GM03348 (cell line): ENCODE measurements around the gene WNT3A.

Source experiments
- DNase-seq: peaks from one replicate; pipeline ENCODE4 v3.0.0; 2012; ENCODE audit warnings: low spot score

The WNT3A gene

GRCh38 chr1:227999056-227999930, 7.5 kb upstream of the WNT3A start:
- DNase-seq: peak; percentile 89

DNA sequence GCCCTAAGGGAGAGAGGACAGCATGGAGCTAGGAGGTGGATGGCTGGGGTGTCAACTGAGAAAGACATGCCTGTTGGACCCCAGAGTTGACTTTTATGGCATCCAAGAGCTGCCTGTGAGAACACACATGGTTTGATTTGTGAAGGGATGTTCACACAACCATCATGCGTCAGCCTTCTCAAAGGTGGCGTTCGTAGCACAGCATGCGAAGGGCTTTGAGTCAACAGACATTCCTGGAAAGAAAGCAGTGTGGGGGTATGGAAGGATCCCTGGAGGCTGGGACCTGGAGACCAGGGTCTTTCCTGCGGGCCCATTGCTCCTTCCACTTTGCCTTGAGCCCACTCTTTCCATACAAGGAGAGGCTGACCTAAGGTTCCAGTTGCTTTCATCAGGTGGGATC, 6.4 kb upstream of the WNT3A start:
- no peak for DNase-seq

DNA sequence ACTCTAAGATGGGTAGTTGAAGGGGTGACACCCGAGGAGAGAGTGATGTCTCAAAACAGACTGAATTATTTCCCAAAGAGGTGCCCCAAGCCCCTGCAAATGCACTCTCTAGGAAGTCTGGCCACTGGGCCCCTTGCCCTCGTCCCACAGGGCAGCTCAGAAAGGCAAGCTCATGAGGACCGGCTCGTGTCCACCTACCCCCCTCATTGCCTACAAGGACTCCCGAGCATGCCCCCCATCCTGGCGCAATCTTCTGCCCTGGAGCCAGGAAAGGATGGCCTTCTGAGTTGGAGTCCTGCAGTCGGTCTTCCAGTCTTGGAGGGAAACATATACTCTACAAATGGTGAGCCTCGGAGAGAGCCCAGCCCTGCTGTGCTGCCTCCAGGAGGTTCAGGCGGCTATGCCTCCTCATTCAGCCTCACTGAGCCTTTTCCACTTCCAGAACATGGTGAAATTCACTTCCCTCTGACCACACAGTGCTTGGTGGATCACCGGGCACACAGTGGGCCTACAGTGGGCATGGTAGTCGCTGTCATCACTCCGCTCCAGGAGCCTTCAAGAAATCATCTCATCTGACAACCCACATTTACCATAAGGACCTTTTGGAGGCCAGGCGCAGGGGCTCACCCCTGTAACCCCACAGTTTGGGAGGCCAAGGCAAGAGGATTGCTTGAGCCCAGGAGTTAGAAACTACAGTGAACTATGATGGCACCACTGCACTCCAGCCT, 5.8 kb upstream of the WNT3A start:
- no peak for DNase-seq

DNA sequence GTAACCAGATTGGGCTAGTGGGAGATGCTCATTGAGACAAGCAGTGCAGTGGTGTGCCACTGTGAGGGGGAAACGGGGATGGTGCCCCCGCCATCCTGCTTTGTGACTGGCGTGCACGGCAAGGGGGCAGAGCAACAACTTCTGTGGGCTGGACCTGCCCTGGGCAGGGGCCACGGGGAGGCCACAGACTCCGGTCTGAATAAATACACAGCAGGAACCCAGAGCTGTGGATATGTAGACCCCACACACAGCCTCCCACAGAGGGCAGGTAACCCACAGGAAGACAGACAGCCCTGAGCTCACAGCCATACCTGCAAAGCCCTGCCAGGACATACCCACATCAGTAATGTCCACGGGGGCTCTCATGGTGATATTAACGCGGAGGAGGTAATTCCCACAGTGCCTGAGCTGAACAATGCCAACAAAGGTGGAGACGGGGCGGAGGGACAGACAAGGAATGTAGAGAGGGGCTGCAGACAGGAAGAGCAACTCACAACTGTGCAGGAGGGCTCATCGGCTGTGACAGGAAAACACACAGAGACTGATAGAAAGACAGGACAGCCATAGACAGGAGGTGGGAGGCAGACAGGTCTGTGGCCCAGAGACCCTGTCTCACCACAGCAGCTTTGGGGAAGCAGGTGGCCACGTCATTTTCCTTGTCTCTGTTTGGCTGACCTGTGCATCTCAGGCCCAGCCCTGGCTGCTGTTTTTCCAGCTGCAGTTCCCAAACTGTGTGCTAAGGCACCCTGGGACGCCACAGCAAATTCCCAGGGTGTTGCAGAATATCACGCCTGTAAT, 4.9 kb upstream of the WNT3A start:
- DNase-seq: no peak

GRCh38 chr1:228002792-228003191, 4.0 kb upstream of the WNT3A start:
- no peak for DNase-seq

GRCh38 chr1:228003461-228004330, 3.1 kb upstream of the WNT3A start:
- no peak for DNase-seq

DNA sequence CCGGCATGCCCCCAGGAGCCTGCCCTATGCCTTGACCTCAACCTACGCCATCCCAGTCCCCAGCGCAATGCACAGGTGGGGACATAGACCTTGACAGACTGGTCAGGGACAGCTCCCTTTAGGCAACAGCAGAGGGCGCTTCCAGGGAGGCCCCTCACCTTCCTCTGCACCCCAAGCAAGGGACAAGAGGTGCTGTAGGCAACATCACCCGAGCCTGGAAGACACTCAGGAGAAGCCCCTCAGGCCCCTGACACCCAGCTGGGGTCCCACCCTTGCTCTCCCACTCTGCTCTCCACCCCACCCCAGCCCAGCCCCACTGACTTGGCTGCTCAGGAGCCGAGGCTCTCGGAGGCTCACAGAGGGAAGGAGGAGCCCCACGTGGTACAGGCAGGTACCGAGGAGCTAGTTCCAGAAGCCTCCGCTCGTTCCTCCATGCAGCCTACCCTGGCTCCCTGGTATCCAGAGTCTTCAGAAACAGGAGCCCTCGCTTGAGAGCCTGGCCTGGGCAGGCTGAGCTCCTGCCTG, 2.4 kb upstream of the WNT3A start:
- DNase-seq: no peak

DNA sequence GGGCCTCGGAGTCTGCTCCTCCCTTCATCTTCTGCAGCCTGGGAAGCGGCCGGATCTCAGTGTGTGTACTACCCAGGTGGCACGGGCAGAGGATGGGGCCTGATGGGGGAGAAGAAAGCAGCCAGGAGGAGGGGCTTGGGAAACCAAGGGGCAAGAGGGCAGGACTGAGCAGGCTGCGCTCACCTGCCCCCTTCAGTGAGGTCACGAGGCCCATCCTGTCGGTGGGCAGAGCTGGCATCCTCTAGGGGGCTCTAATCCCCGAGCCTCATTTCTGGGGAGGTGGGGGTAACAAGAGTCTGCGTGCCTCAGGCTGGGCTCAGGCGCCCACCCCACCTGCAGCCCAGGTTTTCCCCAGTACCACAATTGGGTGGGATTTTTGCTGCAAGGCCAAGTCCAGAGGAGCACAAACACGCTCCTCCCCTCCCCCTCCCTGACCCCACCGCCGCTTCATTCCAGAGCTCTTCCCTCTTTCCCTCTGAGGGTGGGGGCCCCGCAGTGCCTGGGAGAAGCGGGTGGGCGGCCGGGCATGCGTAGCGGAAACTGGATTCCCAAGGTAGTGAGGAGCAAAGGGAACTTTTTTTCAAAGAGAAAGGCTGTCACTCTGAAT, 1.8 kb upstream of the WNT3A start:
- DNase-seq: no peak

GRCh38 chr1:228005511-228006033, 1.2 kb upstream of the WNT3A start:
- DNase-seq: no peak

GRCh38 chr1:228006034-228006785, 588 bp upstream of the WNT3A start:
- DNase-seq: no peak

DNA sequence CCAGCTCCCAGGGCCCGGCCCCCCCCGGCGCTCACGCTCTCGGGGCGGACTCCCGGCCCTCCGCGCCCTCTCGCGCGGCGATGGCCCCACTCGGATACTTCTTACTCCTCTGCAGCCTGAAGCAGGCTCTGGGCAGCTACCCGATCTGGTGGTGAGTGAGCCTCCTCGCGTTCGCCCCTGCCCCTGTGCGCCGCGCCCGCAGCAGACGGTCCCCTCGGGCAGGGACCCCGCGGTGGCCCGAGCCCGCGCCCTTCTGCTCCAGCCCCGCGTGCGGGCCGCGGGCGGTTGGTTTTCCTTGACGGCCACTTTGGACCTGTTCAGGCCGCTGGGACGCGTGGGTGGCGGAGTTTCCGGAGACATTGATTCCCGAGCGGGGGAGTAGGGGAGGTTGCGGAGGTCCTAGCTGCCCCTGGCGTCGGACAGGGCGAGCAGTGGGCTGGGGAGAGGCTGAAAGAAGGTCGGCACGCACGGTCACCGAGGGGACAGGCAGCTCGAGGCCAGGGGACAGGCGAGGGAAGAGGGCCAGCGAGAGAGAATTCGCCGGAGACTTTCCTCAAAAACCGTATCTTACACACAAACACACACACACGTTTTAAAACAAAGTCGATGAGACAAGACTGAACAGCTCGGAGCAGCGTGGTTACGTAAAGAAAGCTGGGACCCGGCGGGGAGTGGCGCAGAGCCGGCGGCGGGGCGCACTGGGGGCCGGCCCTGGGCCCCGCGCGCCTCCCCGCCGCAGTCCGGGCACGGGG, 427 bp downstream of the WNT3A start:
- DNase-seq: peak; percentile 49

GRCh38 chr1:228007801-228008341, 1.1 kb downstream of the WNT3A start:
- no peak for DNase-seq

DNA sequence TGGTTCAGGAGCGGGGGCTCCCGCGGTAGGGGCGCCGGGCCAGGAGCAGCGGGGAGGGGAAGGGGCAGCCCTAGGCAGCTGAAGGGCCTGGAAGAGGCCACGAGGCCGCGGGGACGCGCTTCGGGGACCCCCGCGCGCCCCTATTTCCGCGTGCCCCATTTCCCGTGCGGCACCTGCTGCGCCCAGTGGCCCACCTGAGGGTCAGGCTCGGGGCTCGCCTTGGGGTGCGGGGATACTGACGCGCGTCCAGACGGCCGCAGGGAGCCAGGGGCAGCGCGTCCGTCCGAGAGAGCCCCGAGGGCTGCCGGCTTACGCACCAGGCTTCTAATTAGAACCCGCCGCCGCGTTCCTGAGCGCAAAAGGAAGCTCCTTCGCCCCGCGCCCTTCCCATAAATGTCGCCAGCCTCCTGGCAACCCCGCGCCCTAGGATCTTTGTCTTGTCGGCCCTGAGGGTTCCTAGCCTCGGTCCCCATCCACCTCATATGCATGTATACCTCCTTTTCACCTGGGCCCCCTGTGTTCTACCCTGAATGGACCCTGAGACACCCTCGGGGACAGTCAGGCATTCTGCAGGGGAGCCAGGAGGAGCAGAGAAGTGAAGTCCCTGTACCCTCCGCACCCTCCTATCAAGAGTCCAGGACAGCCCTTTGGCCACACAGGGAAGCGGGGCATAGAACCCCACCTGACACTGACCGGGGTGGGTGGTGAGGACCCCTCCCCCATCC, 1.8 kb downstream of the WNT3A start:
- DNase-seq: no peak

GRCh38 chr1:228009116-228009827, 2.5 kb downstream of the WNT3A start:
- DNase-seq: no peak

DNA sequence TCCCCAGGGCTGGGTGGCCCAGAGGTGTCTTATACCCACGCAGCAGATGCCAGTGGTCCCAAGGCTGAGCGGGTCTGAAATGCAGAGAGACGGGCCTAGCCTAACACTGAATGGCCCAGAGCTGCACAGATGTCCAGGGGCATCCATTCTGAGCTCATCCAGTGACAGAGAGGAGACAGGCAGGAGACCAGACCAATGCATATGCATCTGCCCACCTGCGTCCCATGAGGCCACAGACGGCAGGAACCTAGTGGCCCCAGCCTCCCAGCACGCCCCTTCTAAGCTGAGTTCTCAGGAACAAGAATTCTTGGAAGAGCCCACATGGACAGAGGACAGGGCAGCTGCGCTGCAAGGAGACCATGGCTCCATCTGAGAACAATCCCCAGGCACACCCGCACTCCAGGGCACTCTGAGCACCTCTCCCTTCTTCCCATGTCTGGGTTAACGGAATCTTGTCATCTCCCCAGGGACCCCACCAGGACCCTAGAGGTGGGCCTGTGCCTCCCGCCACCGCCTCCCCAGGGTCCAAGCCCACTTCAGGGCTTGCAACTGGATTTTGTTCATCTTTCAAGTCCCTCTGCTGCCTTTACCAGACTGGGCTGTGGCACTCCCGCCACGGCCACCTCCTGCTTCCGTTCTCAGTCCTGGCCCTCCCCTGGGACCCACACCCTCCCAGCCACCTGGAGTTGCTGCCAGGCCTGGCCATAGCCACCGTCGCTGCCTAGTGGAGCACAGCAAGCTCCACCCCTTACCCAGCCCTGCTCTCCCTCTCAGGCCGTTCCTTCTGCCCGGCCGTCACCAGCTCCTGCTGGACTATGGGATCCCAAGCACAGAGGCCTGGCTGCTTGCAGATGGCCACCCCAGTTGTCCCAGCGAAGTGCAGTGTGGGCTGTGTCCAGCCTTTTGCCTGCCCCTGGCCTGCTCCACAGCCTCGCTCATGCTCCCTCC, 3.3 kb downstream of the WNT3A start:
- no peak for DNase-seq

GRCh38 chr1:228010921-228011320, 4.1 kb downstream of the WNT3A start:
- DNase-seq: no peak
